Activated CD4-positive, alpha-beta T cell treated with anti-CD3 and anti-CD28 coated beads for 36 hours (primary cell): ENCODE measurements around the gene LYVE1. TPM values are rescaled to one million over a fixed set of nuclear protein-coding genes. Genes with fewer than 3 reads are reported as not detected.

ENCODE experiments used
- ATAC-seq: fragments of 200-7000 bp; cut with Tn5 transposase; one replicate; pipeline ENCODE4 v1.10.0; 2021; ENCODE audit warnings: mild to moderate bottlenecking, moderate library complexity
- CTCF ChIA-PET: fragments of 350-600 bp; sonication (Branson Sonifier 250); formaldehyde crosslinking; loops from one replicate; lab custom pipeline; 2021; ENCODE audit warnings: antibody characterized with exemption; lab: Charles Lee
- POLR2A ChIA-PET: fragments of 350-600 bp; sonication (Branson Sonifier 250); formaldehyde crosslinking; loops from one replicate; lab custom pipeline; 2021; ENCODE audit warnings: antibody characterized with exemption, inconsistent platforms; lab: Charles Lee
- DNase-seq: peaks from one replicate; pipeline ENCODE4 v3.0.0-alpha.2; 2020
- H3K27ac Mint-ChIP-seq: one replicate; pipeline ENCODE4 v1.8.0; 2021; ENCODE audit warnings: mixed read lengths
- H3K27me3 Mint-ChIP-seq: one replicate; pipeline ENCODE4 v1.8.0; 2021; ENCODE audit warnings: mixed read lengths
- H3K36me3 Mint-ChIP-seq: one replicate; pipeline ENCODE4 v1.8.0; 2021; ENCODE audit warnings: low read depth, mixed read lengths
- H3K4me1 Mint-ChIP-seq: one replicate; pipeline ENCODE4 v1.8.0; 2021; ENCODE audit warnings: mixed read lengths
- H3K4me3 Mint-ChIP-seq: one replicate; pipeline ENCODE4 v1.8.0; 2021; ENCODE audit warnings: mild to moderate bottlenecking, moderate library complexity, mixed read lengths
- H3K9me3 Mint-ChIP-seq: one replicate; pipeline ENCODE4 v1.8.0; 2021; ENCODE audit warnings: low read depth, mixed read lengths
- intact Hi-C, 2 experiments: fragments of 100-400 bp; cut with DNase I in 1 of 2; cut with micrococcal nuclease in 1 of 2; formaldehyde crosslinking; loops; one replicate each; pipeline versions ENCODE4 v1.14.2 to v1.15.1; 2022 to 2024; cut with DNase I, micrococcal nuclease
- total RNA-seq, 2 experiments: library from RNA; stranded (reverse); gene quantifications; one replicate each; pipeline ENCODE4 v1.2.3, GENCODE V29; 2021

LYVE1 gene
- total RNA-seq, 2 experiments from 2014 or later = not detected

DNA sequence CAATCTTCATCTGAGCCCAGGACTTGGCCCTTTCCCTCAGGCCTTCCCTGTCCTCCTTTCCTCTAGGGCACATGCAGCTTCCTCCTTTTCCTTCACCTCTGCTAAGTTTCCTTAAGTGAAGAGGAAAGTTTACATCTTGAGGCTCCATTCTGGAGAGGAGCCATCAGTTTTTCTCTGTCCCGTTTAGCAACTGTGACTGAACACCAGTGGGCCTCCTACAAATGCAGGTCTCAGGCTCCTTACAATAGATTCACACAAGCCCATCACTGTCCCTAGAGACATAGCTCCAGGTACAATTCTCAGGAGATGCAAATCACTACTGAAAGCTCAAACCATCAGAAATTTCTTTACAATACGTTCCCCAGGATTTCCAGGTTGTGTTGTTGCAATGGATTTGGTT lies 23.3 kb upstream of the LYVE1 start:
- ATAC-seq (no peak), DNase-seq (no peak)
- Mint-ChIP-seq H3K4me3 (no peak overlapping the region), H3K9me3 (peaks cover 4% of the 10 kb centered on the region), H3K36me3 (no peaks in the 10 kb centered on the region), H3K27me3 (peaks cover 5% of the 10 kb centered on the region), H3K27ac (no peak overlapping the region), H3K4me1 (peaks cover 4% of the 10 kb centered on the region)
- CTCF ChIA-PET = interaction anchor here (1.5 kb wide), 1 partner anchor 21 kb away, joined by 3 read pairs; no protein-coding TSS in a partner anchor
- POLR2A ChIA-PET = no interaction called here
- intact Hi-C loops = no loop called here

DNA sequence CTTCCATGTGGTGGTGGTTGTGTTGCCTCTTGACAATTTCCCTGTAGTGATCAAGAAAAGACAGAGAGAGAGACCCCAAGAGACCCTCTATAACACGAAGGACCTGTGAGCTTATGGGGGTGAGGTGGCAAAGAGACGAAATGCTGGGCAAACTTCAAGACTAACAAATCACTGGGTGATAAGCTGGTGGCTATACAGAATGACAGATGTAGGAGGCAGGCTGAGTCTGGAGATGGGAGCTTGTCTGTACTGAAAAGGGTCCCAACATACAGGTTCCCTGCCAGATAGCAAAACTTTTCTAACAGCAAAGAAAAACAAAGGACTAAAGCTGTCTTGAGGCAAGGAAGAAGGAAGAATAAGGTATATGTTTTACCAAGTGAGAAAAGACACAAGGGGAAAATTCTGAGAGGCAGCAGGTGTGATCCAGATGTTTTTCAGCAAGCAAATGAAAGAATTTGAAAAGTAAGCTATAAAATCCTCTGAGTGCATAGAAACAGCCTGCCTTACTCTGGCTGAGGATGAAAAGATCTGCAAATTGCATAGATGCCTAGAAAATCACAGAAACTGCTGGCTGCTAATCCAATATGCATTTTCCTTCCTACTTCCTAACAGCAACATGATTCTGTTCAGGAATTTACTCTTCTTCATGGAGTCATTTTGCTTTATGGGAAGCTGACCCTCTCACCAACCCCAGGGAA lies 21.9 kb upstream of the LYVE1 start:
- ATAC-seq = no peak
- DNase-seq = no peak
- Mint-ChIP-seq H3K27ac (no peak overlapping the region), H3K4me3 (no peak overlapping the region), H3K4me1 (peaks cover 4% of the 10 kb centered on the region), H3K36me3 (no peaks in the 10 kb centered on the region), H3K27me3 (peaks cover 5% of the 10 kb centered on the region), H3K9me3 (no peaks in the 10 kb centered on the region)
- intact Hi-C loops = no loop called here
- ChIA-PET CTCF (no interaction called here), POLR2A (no interaction called here)

DNA sequence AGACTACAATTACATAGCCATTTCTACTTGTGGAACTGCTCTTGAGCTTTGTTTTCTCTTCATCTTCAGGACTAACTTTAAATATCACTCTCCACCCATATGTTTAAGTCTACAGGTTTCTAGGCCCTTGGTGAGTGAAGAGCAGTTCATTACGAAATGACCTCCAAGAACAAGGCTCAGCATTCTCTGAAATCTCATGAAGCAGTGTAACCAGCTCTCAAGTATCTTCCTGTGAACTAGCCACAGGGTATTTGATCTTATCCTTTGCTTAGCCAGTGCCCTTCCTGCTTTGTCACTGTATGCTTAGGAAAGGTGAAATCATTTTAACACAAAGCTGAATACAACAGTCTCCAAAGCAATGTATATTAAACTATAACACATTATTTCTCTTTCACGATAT lies 20.4 kb upstream of the LYVE1 start:
- ATAC-seq = no peak
- Mint-ChIP-seq H3K9me3 (no peaks in the 10 kb centered on the region), H3K27me3 (peaks cover 5% of the 10 kb centered on the region), H3K36me3 (no peaks in the 10 kb centered on the region), H3K4me3 (no peak overlapping the region), H3K4me1 (no peaks in the 10 kb centered on the region), H3K27ac (no peak overlapping the region)
- ChIA-PET POLR2A (no interaction called here), CTCF (interaction anchor here (1.0 to 1.1 kb wide), 2 partner anchors 9 to 99 kb away, joined by 3 read pairs; no protein-coding TSS in a partner anchor)
- intact Hi-C loops = no loop called here
- no peak for DNase-seq

DNA sequence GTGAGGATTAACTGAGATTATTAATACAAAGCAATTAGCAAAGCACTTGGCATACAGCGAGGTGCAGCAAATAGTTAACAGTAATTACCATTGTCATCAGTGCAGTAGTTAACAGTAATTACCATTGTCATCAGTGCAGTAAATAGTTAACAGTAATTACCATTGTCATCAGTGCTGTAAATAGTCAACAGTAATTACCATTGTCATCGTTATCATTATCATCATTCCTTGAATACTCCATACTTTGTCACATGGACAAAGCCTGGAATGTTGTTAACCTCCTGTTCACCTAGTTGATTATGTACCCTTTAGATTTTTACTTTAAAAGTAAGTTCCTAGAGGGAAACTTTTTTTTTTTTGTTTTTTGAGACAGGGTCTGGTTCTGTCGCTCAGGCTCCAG lies 19.5 kb upstream of the LYVE1 start:
- no peak for DNase-seq
- no peaks in the 10 kb centered on the region for H3K36me3 Mint-ChIP-seq
- no peaks in the 10 kb centered on the region for H3K9me3 Mint-ChIP-seq
- ATAC-seq = no peak
- H3K27me3 Mint-ChIP-seq = peaks cover 7% of the 10 kb centered on the region
- no peak overlapping the region for H3K27ac Mint-ChIP-seq
- intact Hi-C loops = no loop called here
- ChIA-PET CTCF (interaction anchor here (0.8 to 1.1 kb wide), 2 partner anchors 29 to 100 kb away, joined by 3 read pairs; no protein-coding TSS in a partner anchor), POLR2A (no interaction called here)
- no peak overlapping the region for H3K4me3 Mint-ChIP-seq
- H3K4me1 Mint-ChIP-seq = no peaks in the 10 kb centered on the region

DNA sequence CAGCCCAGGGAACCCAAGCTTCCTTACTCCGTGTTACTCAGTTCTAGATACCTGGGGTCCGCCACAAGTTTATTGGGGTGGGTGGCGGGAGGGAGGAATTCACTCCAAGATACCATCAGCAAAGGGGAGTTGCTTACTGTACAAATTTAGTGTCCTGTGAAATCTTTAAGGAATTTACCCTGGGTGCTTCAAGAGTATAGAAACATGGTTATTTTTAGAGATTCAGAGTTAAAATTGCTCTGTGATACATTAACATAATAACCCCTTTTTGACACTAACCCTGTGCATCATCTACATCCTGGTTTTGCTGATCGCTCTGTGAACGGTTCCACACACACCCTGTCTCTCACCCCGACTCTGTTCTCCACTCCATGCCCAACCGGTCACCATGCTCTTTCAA lies 18.9 kb upstream of the LYVE1 start:
- POLR2A ChIA-PET = no interaction called here

DNA sequence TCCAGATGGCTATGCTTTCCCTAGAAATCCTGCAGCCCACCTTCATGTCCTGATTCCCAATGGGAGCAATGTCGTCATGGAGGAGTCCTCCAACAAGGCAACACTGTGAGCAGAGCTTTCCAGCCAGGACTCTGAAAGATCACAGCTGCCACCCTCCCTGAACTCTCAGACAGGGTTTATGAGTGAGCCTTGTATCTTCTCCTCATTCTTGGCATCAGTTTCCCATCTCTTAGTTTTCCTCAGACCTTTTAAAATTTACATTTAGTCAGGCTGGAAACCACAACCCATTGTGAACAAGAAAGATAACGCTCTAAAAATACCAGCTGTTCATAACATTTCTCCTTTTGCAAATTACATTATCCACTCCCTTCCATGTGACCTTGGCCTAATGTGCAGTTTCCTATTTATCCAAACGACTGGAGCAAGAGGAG lies 15.6 kb upstream of the LYVE1 start:
- intact Hi-C loops = no loop called here
- ATAC-seq (no peak), DNase-seq (no peak)
- H3K27ac Mint-ChIP-seq = no peak overlapping the region
- H3K9me3 Mint-ChIP-seq = no peaks in the 10 kb centered on the region
- POLR2A ChIA-PET = no interaction called here
- H3K27me3 Mint-ChIP-seq = peaks cover 3% of the 10 kb centered on the region
- no peaks in the 10 kb centered on the region for H3K4me1 Mint-ChIP-seq
- no peaks in the 10 kb centered on the region for H3K36me3 Mint-ChIP-seq
- CTCF ChIA-PET = interaction anchor here (0.6 to 1.3 kb wide), 4 partner anchors 10 to 1769 kb away, joined by 3 to 5 read pairs (median 4); no protein-coding TSS in a partner anchor
- no peak overlapping the region for H3K4me3 Mint-ChIP-seq

More for the DNA sequence above, 18.9 kb upstream of the LYVE1 start:
- Mint-ChIP-seq H3K36me3 (no peaks in the 10 kb centered on the region), H3K4me1 (no peaks in the 10 kb centered on the region), H3K27ac (no peak overlapping the region), H3K4me3 (no peak overlapping the region), H3K9me3 (no peaks in the 10 kb centered on the region), H3K27me3 (peaks cover 7% of the 10 kb centered on the region)
- intact Hi-C loops = no loop called here
- CTCF ChIA-PET = no interaction called here
- ATAC-seq = no peak
- DNase-seq = no peak

DNA sequence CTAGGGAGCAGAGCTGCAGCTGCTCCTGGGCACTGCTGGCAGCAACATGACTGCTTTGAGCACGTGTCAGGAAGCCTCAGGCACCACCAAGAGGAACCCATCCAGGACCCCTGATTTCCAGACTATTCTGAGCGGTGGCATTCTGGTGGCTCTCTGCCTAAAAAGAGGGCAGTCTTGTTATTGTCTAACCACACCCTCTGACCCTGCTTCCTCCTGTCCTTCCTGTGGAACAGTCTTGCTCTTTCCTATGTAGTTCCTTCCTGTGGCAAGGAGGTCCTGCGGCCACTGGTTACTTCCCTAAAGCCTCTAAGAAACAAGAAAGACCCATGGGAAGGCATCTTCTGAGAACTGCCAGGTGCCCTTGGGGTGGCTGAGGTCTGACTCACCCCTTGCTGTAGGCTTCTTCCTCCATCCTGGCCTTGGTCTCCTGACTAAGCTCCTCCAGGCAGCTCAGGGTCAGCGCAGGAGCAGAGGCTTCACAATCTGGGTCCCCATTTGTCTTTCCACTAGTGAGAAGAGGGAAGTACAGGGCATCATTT lies 13.1 kb upstream of the LYVE1 start:
- CTCF ChIA-PET = interaction anchor here (0.6 kb wide), 1 partner anchor 674 kb away, joined by 3 read pairs; no protein-coding TSS in a partner anchor
- H3K4me3 Mint-ChIP-seq = no peak overlapping the region
- intact Hi-C loops = no loop called here
- ATAC-seq (no peak), DNase-seq (no peak)
- POLR2A ChIA-PET = no interaction called here
- no peaks in the 10 kb centered on the region for H3K36me3 Mint-ChIP-seq
- H3K27me3 Mint-ChIP-seq = peaks cover 3% of the 10 kb centered on the region
- H3K27ac Mint-ChIP-seq = no peak overlapping the region
- no peaks in the 10 kb centered on the region for H3K9me3 Mint-ChIP-seq
- no peaks in the 10 kb centered on the region for H3K4me1 Mint-ChIP-seq

DNA sequence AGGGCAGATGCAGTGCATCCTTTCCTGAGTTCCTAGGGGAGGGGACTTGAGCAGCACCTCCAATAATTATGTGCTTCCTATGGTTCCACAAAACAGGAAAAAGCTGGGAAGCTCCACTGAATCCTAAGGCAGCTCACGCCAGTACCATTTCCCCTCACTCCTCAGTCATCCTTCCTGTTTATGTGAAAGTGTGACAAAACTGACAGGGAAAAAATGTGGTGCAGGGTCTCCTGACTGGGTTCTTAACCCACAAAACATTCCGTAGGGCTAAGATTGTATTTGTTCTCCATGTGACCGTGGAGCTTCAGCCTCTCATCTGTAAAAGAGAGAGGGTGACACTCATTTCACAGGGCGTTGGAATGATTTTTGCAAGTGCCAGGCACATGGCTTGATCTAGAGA lies 12.2 kb upstream of the LYVE1 start:
- Mint-ChIP-seq H3K9me3 (no peaks in the 10 kb centered on the region), H3K27me3 (peaks cover 3% of the 10 kb centered on the region), H3K27ac (no peak overlapping the region), H3K4me3 (no peak overlapping the region), H3K36me3 (no peaks in the 10 kb centered on the region), H3K4me1 (no peaks in the 10 kb centered on the region)
- ATAC-seq = no peak
- ChIA-PET POLR2A (no interaction called here), CTCF (no interaction called here)
- intact Hi-C loops = no loop called here
- DNase-seq = no peak

DNA sequence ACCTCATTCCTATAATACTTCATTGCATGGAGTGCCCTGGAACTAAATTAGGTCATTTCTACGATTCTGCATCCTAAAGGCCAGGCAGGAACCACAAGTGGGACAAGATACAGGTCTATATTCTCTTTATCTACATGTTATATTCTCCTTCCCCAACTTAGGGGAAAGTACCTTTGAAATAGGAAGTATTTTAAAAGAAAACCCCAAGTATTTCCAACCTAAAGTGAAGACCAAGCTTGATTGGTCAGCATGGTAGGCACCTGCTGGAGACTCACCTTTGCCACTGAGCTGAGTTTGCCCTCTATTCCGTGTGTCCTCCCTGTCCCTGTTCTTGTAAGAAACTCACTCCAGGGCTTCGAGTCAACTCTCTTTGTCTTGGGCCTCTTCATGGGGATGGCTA lies 11.2 kb upstream of the LYVE1 start:
- Mint-ChIP-seq H3K27ac (no peak overlapping the region), H3K4me3 (no peak overlapping the region), H3K9me3 (no peaks in the 10 kb centered on the region), H3K36me3 (no peaks in the 10 kb centered on the region), H3K4me1 (no peaks in the 10 kb centered on the region), H3K27me3 (peaks cover 3% of the 10 kb centered on the region)
- POLR2A ChIA-PET = no interaction called here
- DNase-seq (no peak), ATAC-seq (no peak)
- intact Hi-C loops = no loop called here
- CTCF ChIA-PET = interaction anchor here (0.6 to 0.7 kb wide), 2 partner anchors 9 to 682 kb away, joined by 3 read pairs; no protein-coding TSS in a partner anchor

DNA sequence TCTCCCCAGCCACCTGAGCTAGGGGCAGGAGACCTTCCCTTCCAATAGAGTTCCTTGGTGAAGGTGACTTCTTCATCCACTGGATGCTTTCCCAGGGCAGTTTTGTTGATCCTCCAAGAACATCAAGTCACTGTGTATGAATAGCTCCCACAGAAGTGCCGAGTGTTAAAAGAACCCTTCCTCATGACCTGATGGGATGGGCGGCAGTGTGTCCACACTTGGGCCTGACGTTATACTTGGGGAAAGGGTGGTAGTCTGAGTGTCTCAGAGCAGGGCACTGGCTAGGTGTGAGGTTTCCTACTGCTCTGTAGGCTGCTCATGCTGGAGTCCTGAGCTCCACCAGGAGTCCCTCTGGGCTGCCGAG lies 7.6 kb upstream of the LYVE1 start:
- no peak for ATAC-seq
- POLR2A ChIA-PET = no interaction called here

DNA sequence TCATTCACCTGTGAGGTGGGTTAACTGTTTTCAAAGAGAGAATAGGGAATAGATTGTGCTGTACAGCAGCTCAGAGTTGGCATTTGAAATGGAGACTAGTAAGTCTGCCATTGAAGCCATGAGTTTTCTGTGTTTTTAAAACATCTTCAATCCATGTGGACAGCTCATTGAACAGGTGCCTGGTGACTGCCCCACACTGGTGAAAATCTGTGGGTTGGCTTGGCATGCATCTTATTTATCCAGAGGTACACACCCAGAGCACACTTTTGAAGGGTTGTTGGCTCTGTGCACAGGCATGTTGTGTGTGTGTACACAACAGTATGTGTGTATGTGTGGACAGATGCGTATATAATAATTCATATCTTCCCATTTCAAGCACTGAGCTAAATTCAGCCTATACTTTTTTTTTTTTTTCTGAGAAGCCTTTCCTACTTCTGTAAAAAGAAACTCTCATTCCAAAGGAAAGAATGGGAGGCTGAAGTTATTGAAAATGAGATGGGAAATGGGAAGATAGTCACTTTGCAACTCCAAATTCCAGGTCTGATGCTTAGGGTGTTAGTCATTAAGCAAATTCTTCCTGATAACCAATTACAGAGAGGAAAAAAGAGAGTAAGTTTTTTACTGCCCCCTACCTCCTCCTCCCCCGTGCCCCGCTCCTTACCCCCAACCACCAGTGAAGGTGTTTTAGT lies 7.0 kb upstream of the LYVE1 start:
- DNase-seq (no peak), ATAC-seq (no peak)
- Mint-ChIP-seq H3K27ac (no peak overlapping the region), H3K27me3 (peaks cover 2% of the 10 kb centered on the region), H3K4me1 (no peaks in the 10 kb centered on the region), H3K36me3 (no peaks in the 10 kb centered on the region), H3K9me3 (no peaks in the 10 kb centered on the region), H3K4me3 (no peak overlapping the region)
- CTCF ChIA-PET = interaction anchor here (1.5 kb wide), 1 partner anchor 10 kb away, joined by 4 read pairs; no protein-coding TSS in a partner anchor
- POLR2A ChIA-PET = no interaction called here
- intact Hi-C loops = no loop called here

More for the DNA sequence above, 7.6 kb upstream of the LYVE1 start:
- H3K4me3 Mint-ChIP-seq = no peak overlapping the region
- peaks cover 2% of the 10 kb centered on the region for H3K27me3 Mint-ChIP-seq
- no peaks in the 10 kb centered on the region for H3K4me1 Mint-ChIP-seq
- CTCF ChIA-PET = no interaction called here
- no peak overlapping the region for H3K27ac Mint-ChIP-seq
- DNase-seq = no peak
- H3K36me3 Mint-ChIP-seq = no peaks in the 10 kb centered on the region
- intact Hi-C loops = no loop called here
- no peaks in the 10 kb centered on the region for H3K9me3 Mint-ChIP-seq
